ENCODE results near the gene PJA1.

GRCh38 chrX:69128588-69128987, 36.7 kb downstream of the PJA1 start:
- no peak for TF ChIP-seq EZH2 (IDR thresholded peaks at IDR 0.05; ENCODE audit: borderline replicate concordance, low read length)
- no peak for TF ChIP-seq CTCF (conservative IDR thresholded peaks at IDR 0.05 in 1 of 2, IDR thresholded peaks at IDR 0.05 in 1 of 2; ENCODE audit: extremely low read depth in 1 of 2, insufficient read depth in 1 of 2, low read depth in 1 of 2, low read length in 2 of 2)

Measured in mammary epithelial cell (primary cell).